SK-N-SH (cell line): Measurements from ENCODE around the gene SHANK1. TPM values are rescaled to one million over a fixed set of nuclear protein-coding genes. Genes with fewer than 3 reads are reported as not detected.

Source experiments
- CTCF ChIA-PET: fragments of 300-600, 350-600 bp; formaldehyde crosslinking; extraction: SDS; loops from one replicate; lab custom pipeline; 2021; lab: Yijun Ruan, JAX
- POLR2A ChIA-PET: fragments of 350-600 bp; sonication (Branson Sonifier 250); formaldehyde crosslinking; extraction: SDS; loops from one replicate; lab custom pipeline; 2020; ENCODE audit warnings: antibody characterized with exemption, inconsistent platforms; lab: Yijun Ruan, JAX
- DNase-seq: peaks from one replicate; pipeline ENCODE4 v3.0.0; 2012
- H2AFZ ChIP-seq: fragments of 200-600 bp; sonication (generic); 2 replicates; pipeline ENCODE4 v1.8.1; 2016; ENCODE audit warnings: antibody characterized with exemption, mild to moderate bottlenecking, low read depth
- H3F3A ChIP-seq: fragments of 200-600 bp; sonication (generic); replicated peaks from 2 replicates; pipeline ENCODE3; 2016; ENCODE audit warnings: antibody characterized with exemption, mild to moderate bottlenecking; ENCODE audit not compliant: insufficient read depth
- H3K27ac ChIP-seq, 2 experiments: fragments of 200-500 bp in 1 of 2; fragments of 200-600 bp in 1 of 2; sonication (Bioruptor generic) in 1 of 2; sonication (generic), shearing (Covaris generic) in 1 of 2; 2 replicates each; pipeline versions ENCODE4 v1.5.1 to v1.6.1; 2014 to 2016; ENCODE audit warnings: low read depth in 2 of 2, inconsistent platforms in 1 of 2, low read length in 1 of 2, mild to moderate bottlenecking in 1 of 2, mixed read lengths in 1 of 2
- H3K27me3 ChIP-seq: fragments of 200-600 bp; sonication (generic), shearing (Covaris generic); 2 replicates; pipeline ENCODE4 v1.6.1; 2016; ENCODE audit warnings: mixed run types; ENCODE audit not compliant: insufficient read depth
- H3K36me3 ChIP-seq, 2 experiments: fragments of 200-500 bp in 1 of 2; fragments of 200-600 bp in 1 of 2; sonication (Bioruptor generic) in 1 of 2; sonication (generic) in 1 of 2; replicated peaks in 1 of 2; 2 replicates each; pipeline versions ENCODE3 to v1.5.1; 2014 to 2016; ENCODE audit warnings: low read length in 1 of 2, mild to moderate bottlenecking in 1 of 2; ENCODE audit not compliant: insufficient read depth in 2 of 2, control insufficient read depth in 1 of 2
- H3K4me1 ChIP-seq, 2 experiments: fragments of 200-500 bp in 1 of 2; fragments of 200-600 bp in 1 of 2; sonication (Bioruptor generic) in 1 of 2; sonication (generic), shearing (Covaris generic) in 1 of 2; 2 replicates each; pipeline versions ENCODE4 v1.5.1 to v1.6.1; 2014 to 2016; ENCODE audit warnings: low read depth in 1 of 2, low read length in 1 of 2, mixed run types in 1 of 2; ENCODE audit not compliant: insufficient read depth in 2 of 2, control insufficient read depth in 1 of 2
- H3K4me2 ChIP-seq: fragments of 200-600 bp; sonication (generic), shearing (Covaris generic); 2 replicates; pipeline ENCODE4 v1.6.1; 2017; ENCODE audit warnings: mixed run types
- H3K4me3 ChIP-seq, 2 experiments: fragments of 200-500 bp in 1 of 2; fragments of 200-600 bp in 1 of 2; sonication (Bioruptor generic) in 1 of 2; sonication (generic), shearing (Covaris generic) in 1 of 2; 2 replicates each; pipeline versions ENCODE4 v1.5.1 to v1.8.1; 2014 to 2016; ENCODE audit warnings: low read depth in 2 of 2, inconsistent platforms in 1 of 2, low read length in 1 of 2, mild to moderate bottlenecking in 1 of 2, mixed read lengths in 1 of 2, moderate library complexity in 1 of 2
- H3K79me2 ChIP-seq: fragments of 200-600 bp; sonication (generic); 2 replicates; pipeline ENCODE4 v1.8.1; 2017; ENCODE audit warnings: mild to moderate bottlenecking; ENCODE audit not compliant: insufficient read depth
- H3K9ac ChIP-seq: fragments of 200-600 bp; sonication (generic); 2 replicates; pipeline ENCODE4 v1.6.1; 2017; ENCODE audit warnings: mixed run types
- H3K9me2 ChIP-seq: fragments of 200-600 bp; sonication (generic); 2 replicates; pipeline ENCODE4 v1.6.1; 2017; ENCODE audit warnings: mixed run types
- H3K9me3 ChIP-seq: fragments of 200-600 bp; sonication (generic); 2 replicates; pipeline ENCODE4 v1.6.1; 2017; ENCODE audit warnings: mixed run types, mild to moderate bottlenecking, moderate library complexity
- H4K20me1 ChIP-seq: fragments of 200-600 bp; sonication (generic); 2 replicates; pipeline ENCODE4 v1.6.1; 2017; ENCODE audit warnings: mild to moderate bottlenecking, mixed run types; ENCODE audit not compliant: insufficient read depth
- CTCF ChIP-seq: fragments of 200-600 bp; sonication (generic); IDR thresholded peaks from 2 replicates; pipeline ENCODE4 v1.6.1; 2017; ENCODE audit warnings: antibody characterized with exemption, mild to moderate bottlenecking, moderate library complexity
- ELF1 ChIP-seq: IDR thresholded peaks from 2 replicates; pipeline ENCODE4 v1.4.0; 2012
- FOSL2 ChIP-seq: IDR thresholded peaks from 2 replicates; pipeline ENCODE4 v1.4.0; 2012; ENCODE audit warnings: low read depth, mild to moderate bottlenecking, moderate library complexity, borderline replicate concordance
- FOXM1 ChIP-seq: IDR thresholded peaks from 2 replicates; pipeline ENCODE4 v1.4.0; 2012; ENCODE audit warnings: low read depth, mild to moderate bottlenecking
- JUND ChIP-seq: IDR thresholded peaks from 2 replicates; pipeline ENCODE4 v1.4.0; 2012
- MEF2A ChIP-seq: IDR thresholded peaks from 2 replicates; pipeline ENCODE4 v1.4.0; 2012; ENCODE audit warnings: low read depth, borderline replicate concordance
- NFIC ChIP-seq: IDR thresholded peaks from 2 replicates; pipeline ENCODE4 v1.4.0; 2012; ENCODE audit warnings: borderline replicate concordance
- NRF1 ChIP-seq: IDR thresholded peaks from 2 replicates; pipeline ENCODE4 v1.6.1; 2012; ENCODE audit warnings: low read depth, mild to moderate bottlenecking, low read length
- RCOR1 ChIP-seq: fragments of 150-350 bp; IDR thresholded peaks from 2 replicates; pipeline ENCODE4 v1.6.1; 2017; ENCODE audit warnings: antibody characterized with exemption, low read length
- RXRA ChIP-seq: IDR thresholded peaks from 2 replicates; pipeline ENCODE4 v1.4.0; 2012; ENCODE audit warnings: low read depth, mild to moderate bottlenecking, borderline replicate concordance
- SIN3A ChIP-seq: IDR thresholded peaks from 2 replicates; pipeline ENCODE4 v1.6.1; 2012; ENCODE audit warnings: low read depth, mild to moderate bottlenecking, low read length, moderate library complexity, borderline replicate concordance
- TAF1 ChIP-seq: IDR thresholded peaks from 2 replicates; pipeline ENCODE4 v1.6.1; 2012; ENCODE audit warnings: low read depth, mild to moderate bottlenecking, low read length, moderate library complexity, borderline replicate concordance
- TCF12 ChIP-seq: IDR thresholded peaks from 2 replicates; pipeline ENCODE4 v1.4.0; 2012
- TEAD4 ChIP-seq: IDR thresholded peaks from 2 replicates; pipeline ENCODE4 v1.4.0; 2012; ENCODE audit warnings: mild to moderate bottlenecking, borderline replicate concordance; ENCODE audit not compliant: insufficient read depth
- WGBS: methylation state at CpG from one replicate; pipeline ENCODE4 v1.1.6; 2017; ENCODE audit warnings: low lambda C conversion rate; 5-methylcytosine and 5-hydroxymethylcytosine counted together
- polyA plus RNA-seq, 3 experiments: library from polyadenylated mRNA; depleted of rRNA; stranded (reverse); fragments of >200 nt; gene quantifications; 2 replicates each; pipeline ENCODE4 v1.2.3, GENCODE V29; 2012
- TF ChIP-seq, protein P1 (sequence below): fragments of 150-350 bp; IDR thresholded peaks from 2 replicates; pipeline ENCODE4 v1.6.1; 2017; ENCODE audit warnings: antibody characterized with exemption, low read length, low read depth, borderline replicate concordance
- TF ChIP-seq, protein P2 (sequence below): IDR thresholded peaks from 2 replicates; pipeline ENCODE4 v1.4.0; 2012; ENCODE audit warnings: low read depth, borderline replicate concordance
- TF ChIP-seq, protein P3 (sequence below): IDR thresholded peaks from 2 replicates; pipeline ENCODE4 v1.6.1; 2012; ENCODE audit warnings: mild to moderate bottlenecking, low read depth, low read length, moderate library complexity

The SHANK1 gene
- polyA plus RNA-seq, 1 of the 3 experiments (the other 2 are of a cell fraction) = 0.28 TPM

DNA sequence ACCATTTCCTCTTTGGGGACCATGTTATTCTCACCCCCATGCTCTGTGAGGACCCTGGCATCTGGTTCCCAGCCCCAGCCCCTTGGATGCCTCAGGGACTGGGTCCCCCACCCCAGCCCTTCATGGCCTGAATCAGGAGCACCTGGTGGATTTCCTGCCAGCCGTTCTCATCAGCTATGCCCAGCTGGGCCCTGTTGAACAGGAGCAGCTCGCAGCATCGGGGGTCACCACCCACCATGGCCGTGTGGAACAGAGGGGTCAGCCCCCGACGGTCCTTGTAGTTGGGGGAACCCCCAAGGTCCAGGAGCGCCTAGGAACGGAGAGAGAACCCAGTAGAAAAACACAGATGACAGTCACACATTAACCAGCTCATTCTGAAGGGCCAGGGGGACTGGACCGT is 7.8 kb downstream of the SHANK1 start (continued):
- TF ChIP-seq CTCF (no peak), FOXM1 (no peak)

DNA sequence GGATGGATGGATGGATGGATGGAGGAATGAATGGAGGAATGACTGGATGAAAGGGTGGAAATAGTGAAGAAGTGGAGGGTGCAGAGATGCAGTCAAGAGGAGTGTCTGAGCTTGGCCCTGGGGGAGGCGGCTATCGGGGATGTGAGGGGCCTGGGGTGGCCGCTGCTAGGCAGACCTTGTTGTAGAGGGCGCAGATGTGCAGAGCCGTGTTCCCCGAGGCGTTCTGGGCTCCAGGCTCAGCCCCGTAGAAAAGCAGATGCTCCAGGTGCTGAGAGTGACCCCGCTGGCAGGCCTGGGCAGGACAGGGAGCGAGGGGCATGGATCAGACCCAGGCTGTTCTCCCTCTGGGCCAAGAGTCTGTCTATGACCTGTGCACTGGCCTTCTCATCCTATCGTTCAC is 8.4 kb downstream of the SHANK1 start:
- Histone ChIP-seq H3K4me1 (no peaks in the 10 kb centered on the region), H2AFZ (no peak overlapping the region), H3K4me3 (no peak overlapping the region), H3K36me3 (no peaks in the 10 kb centered on the region)
- DNase-seq = no peak
- CTCF ChIA-PET = interaction anchor here (0.8 to 2.7 kb wide), 4 partner anchors 10 to 72 kb away, joined by 3 to 9 read pairs (median 4); no protein-coding TSS in a partner anchor
- TF ChIP-seq RCOR1 = no peak
- no peak for TF ChIP-seq ELF1
- TF ChIP-seq CTCF = no peak
- no peak for TF ChIP-seq SIN3A
- no peak for TF ChIP-seq FOSL2
- TF ChIP-seq MEF2A = no peak
- no peak for TF ChIP-seq TCF12
- TF ChIP-seq, protein P1, sequence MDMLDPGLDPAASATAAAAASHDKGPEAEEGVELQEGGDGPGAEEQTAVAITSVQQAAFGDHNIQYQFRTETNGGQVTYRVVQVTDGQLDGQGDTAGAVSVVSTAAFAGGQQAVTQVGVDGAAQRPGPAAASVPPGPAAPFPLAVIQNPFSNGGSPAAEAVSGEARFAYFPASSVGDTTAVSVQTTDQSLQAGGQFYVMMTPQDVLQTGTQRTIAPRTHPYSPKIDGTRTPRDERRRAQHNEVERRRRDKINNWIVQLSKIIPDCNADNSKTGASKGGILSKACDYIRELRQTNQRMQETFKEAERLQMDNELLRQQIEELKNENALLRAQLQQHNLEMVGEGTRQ = no peak
- TF ChIP-seq, all 33 proteins: peak for 0
- no peak overlapping the region for H3K9ac ChIP-seq
- H3K9me3 ChIP-seq = no peaks in the 10 kb centered on the region
- H3K79me2 ChIP-seq = no peaks in the 10 kb centered on the region
- no peaks in the 10 kb centered on the region for H3K9me2 ChIP-seq
- 54% methylated on average over 4 of the region's 11 CpGs for WGBS
- POLR2A ChIA-PET = no interaction called here
- H3K4me2 ChIP-seq = no peak overlapping the region
- no peaks in the 10 kb centered on the region for H4K20me1 ChIP-seq
- no peaks in the 10 kb centered on the region for H3K27me3 ChIP-seq
- no peak overlapping the region for H3K27ac ChIP-seq
- H3F3A ChIP-seq = no peaks in the 10 kb centered on the region

DNA sequence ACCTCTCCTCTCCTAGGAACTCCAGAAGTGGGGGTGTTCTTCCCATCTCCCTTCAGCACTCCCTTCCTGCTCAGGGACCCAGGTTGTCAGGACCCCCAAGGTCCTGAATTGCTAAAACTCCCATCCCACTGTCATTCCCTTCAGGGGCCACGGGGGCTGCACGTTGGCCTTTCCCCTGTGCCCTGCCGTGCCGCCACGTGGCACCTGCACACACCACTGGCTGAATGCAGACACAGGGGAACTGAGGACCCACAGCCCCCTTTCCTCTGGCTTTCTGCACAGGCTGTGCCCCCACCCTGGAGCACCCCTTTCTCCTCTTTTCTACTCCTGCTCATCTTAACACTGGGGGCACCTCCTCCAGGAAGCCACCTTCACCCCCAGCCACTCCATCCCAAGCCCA is 9.0 kb downstream of the SHANK1 start:
- Histone ChIP-seq H3K9ac (no peak overlapping the region), H3K36me3 (no peaks in the 10 kb centered on the region), H3K9me2 (no peaks in the 10 kb centered on the region), H2AFZ (no peak overlapping the region), H3K4me3 (no peak overlapping the region), H4K20me1 (no peaks in the 10 kb centered on the region), H3K27me3 (no peaks in the 10 kb centered on the region), H3K4me2 (no peak overlapping the region), H3K27ac (no peak overlapping the region), H3K4me1 (no peaks in the 10 kb centered on the region), H3F3A (no peaks in the 10 kb centered on the region), H3K9me3 (no peaks in the 10 kb centered on the region), H3K79me2 (no peaks in the 10 kb centered on the region)
- WGBS = 64% methylated on average over 5 of the region's 5 CpGs
- DNase-seq = no peak
- POLR2A ChIA-PET = interaction anchor here (0.7 kb wide), 1 partner anchor 14 kb away, joined by 3 read pairs; no protein-coding TSS in a partner anchor
- CTCF ChIA-PET = interaction anchor here (0.9 to 2.7 kb wide), 4 partner anchors 9 to 181 kb away, joined by 3 to 9 read pairs (median 4); no protein-coding TSS in a partner anchor
- TF ChIP-seq TAF1 (no peak), FOSL2 (no peak), TEAD4 (no peak), NFIC (no peak), NRF1 (no peak), RXRA (no peak), JUND (no peak), RCOR1 (no peak)
- TF ChIP-seq, protein P2, sequence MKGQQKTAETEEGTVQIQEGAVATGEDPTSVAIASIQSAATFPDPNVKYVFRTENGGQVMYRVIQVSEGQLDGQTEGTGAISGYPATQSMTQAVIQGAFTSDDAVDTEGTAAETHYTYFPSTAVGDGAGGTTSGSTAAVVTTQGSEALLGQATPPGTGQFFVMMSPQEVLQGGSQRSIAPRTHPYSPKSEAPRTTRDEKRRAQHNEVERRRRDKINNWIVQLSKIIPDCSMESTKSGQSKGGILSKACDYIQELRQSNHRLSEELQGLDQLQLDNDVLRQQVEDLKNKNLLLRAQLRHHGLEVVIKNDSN = no peak
- TF ChIP-seq, protein P3, sequence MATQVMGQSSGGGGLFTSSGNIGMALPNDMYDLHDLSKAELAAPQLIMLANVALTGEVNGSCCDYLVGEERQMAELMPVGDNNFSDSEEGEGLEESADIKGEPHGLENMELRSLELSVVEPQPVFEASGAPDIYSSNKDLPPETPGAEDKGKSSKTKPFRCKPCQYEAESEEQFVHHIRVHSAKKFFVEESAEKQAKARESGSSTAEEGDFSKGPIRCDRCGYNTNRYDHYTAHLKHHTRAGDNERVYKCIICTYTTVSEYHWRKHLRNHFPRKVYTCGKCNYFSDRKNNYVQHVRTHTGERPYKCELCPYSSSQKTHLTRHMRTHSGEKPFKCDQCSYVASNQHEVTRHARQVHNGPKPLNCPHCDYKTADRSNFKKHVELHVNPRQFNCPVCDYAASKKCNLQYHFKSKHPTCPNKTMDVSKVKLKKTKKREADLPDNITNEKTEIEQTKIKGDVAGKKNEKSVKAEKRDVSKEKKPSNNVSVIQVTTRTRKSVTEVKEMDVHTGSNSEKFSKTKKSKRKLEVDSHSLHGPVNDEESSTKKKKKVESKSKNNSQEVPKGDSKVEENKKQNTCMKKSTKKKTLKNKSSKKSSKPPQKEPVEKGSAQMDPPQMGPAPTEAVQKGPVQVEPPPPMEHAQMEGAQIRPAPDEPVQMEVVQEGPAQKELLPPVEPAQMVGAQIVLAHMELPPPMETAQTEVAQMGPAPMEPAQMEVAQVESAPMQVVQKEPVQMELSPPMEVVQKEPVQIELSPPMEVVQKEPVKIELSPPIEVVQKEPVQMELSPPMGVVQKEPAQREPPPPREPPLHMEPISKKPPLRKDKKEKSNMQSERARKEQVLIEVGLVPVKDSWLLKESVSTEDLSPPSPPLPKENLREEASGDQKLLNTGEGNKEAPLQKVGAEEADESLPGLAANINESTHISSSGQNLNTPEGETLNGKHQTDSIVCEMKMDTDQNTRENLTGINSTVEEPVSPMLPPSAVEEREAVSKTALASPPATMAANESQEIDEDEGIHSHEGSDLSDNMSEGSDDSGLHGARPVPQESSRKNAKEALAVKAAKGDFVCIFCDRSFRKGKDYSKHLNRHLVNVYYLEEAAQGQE = no peak
